ENCODE results near the gene HTR3E. TPM values are rescaled to one million over a fixed set of nuclear protein-coding genes. Genes with fewer than 3 reads are reported as not detected.
A peak's percentile ranks its signal among the peaks of the same experiment; 100 is the strongest.

Gene HTR3E
- total RNA-seq, 1 experiment from 2014 or later: not detected

DNA sequence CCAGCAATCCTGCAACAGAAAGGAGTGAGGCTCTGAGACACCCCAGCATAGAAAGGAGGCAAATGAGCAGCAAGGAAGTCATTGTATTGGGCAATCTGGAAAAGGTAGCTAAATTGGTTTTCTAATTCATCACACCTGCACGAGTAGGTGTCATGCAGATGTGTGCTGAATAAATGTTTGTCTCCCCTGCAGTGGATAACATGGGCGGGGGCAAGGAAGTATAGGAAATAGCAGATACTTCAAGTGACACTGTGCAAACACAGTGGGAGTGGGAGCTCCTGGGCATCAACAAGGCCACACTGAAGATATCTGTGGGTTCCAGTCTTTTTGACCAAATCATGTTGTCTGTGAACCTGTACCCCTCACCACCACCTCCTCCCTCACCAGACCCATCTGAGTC is 14.4 kb upstream of the HTR3E start:
- no peak for DNase-seq
- no peak overlapping the region for H2AFZ ChIP-seq (ENCODE audit: low read length)
- H3K4me2 ChIP-seq (ENCODE audit: low read depth, low read length, poor library complexity, severe bottlenecking): no peak overlapping the region
- no peaks in the 10 kb centered on the region for H3K9me2 ChIP-seq (replicated peaks; ENCODE audit: insufficient read depth, low read length)
- H3K27me3 ChIP-seq (ENCODE audit: low read length): no peaks in the 10 kb centered on the region
- no peaks in the 10 kb centered on the region for H4K20me1 ChIP-seq (ENCODE audit: insufficient read depth, low read depth, low read length)
- H3K4me1 ChIP-seq (ENCODE audit: low read length): peaks cover 5% of the 10 kb centered on the region; the same call in 1 of the 2 replicates
- H3K9me3 ChIP-seq (ENCODE audit: low read length): no peaks in the 10 kb centered on the region
- no peak overlapping the region for H3K9ac ChIP-seq (ENCODE audit: low read length)
- H3K27ac ChIP-seq (ENCODE audit: low read length): no peak overlapping the region
- H3K4me3 ChIP-seq (ENCODE audit: low read length): no peak overlapping the region
- H3K79me2 ChIP-seq (ENCODE audit: low read length): no peaks in the 10 kb centered on the region
- no peaks in the 10 kb centered on the region for H3K36me3 ChIP-seq (ENCODE audit: insufficient read depth, low read length)

DNA sequence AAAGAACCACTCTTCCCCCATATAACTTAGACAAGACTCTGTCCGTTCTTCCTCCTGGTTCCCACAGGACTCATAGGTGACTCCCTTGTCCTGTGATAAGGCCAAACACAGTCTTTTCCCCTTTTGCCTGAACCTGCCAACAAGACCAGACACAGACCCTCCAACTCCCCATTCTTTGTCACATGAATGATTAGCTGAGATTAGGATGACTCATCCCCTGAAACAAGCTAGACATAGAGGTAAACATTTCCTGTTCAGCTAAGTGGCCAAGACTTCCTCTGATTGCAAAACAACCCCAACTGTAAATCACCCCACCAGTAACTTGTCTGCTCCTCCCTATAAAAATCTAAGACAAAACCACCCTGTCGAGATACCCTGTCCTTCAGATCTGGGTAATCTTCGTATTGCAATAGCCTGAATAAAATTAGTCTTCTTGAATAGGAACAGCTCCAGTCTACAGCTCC is 11.4 kb upstream of the HTR3E start:
- DNase-seq: no peak
- Histone ChIP-seq H3K4me1 (ENCODE audit: low read length) (no peaks in the 10 kb centered on the region), H3K27me3 (ENCODE audit: low read length) (no peaks in the 10 kb centered on the region), H3K4me3 (ENCODE audit: low read length) (no peak overlapping the region), H3K36me3 (ENCODE audit: insufficient read depth, low read length) (no peaks in the 10 kb centered on the region), H3K9ac (ENCODE audit: low read length) (no peak overlapping the region), H3K9me2 (replicated peaks; ENCODE audit: insufficient read depth, low read length) (no peaks in the 10 kb centered on the region), H3K9me3 (ENCODE audit: low read length) (no peaks in the 10 kb centered on the region), H3K4me2 (ENCODE audit: low read depth, low read length, poor library complexity, severe bottlenecking) (no peak overlapping the region), H2AFZ (ENCODE audit: low read length) (no peak overlapping the region), H3K79me2 (ENCODE audit: low read length) (no peaks in the 10 kb centered on the region), H4K20me1 (ENCODE audit: insufficient read depth, low read depth, low read length) (no peaks in the 10 kb centered on the region), H3K27ac (ENCODE audit: low read length) (no peak overlapping the region)

DNA sequence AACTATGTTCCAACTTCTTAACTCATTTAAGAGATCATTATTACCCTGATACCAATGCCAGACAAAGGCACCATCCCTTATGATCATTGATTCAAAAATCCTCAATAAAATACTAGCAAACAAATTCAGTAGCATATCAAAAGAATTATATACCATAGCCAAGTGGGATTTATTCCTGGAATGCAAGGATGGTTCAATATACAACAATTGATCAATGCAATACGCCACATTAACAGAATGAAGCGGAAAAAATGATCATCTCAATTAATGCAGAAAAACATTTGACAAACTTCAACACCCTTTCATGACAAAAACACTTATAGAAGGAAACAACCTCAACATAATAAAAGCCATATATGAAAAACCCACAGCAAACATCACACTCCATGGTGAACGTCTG is 4.7 kb upstream of the HTR3E start:
- Histone ChIP-seq H4K20me1 (ENCODE audit: insufficient read depth, low read depth, low read length) (no peaks in the 10 kb centered on the region), H3K4me1 (ENCODE audit: low read length) (peaks cover 6% of the 10 kb centered on the region), H3K9me3 (ENCODE audit: low read length) (peaks cover 17% of the 10 kb centered on the region), H3K9me2 (replicated peaks; ENCODE audit: insufficient read depth, low read length) (no peaks in the 10 kb centered on the region), H3K79me2 (ENCODE audit: low read length) (no peaks in the 10 kb centered on the region), H3K27me3 (ENCODE audit: low read length) (no peaks in the 10 kb centered on the region; the same call in 1 of the 2 replicates), H3K36me3 (ENCODE audit: insufficient read depth, low read length) (no peaks in the 10 kb centered on the region), H3K4me3 (ENCODE audit: low read length) (no peak overlapping the region), H3K4me2 (ENCODE audit: low read depth, low read length, poor library complexity, severe bottlenecking) (no peak overlapping the region), H3K27ac (ENCODE audit: low read length) (no peak overlapping the region), H3K9ac (ENCODE audit: low read length) (no peak overlapping the region), H2AFZ (ENCODE audit: low read length) (no peak overlapping the region)
- no peak for DNase-seq

DNA sequence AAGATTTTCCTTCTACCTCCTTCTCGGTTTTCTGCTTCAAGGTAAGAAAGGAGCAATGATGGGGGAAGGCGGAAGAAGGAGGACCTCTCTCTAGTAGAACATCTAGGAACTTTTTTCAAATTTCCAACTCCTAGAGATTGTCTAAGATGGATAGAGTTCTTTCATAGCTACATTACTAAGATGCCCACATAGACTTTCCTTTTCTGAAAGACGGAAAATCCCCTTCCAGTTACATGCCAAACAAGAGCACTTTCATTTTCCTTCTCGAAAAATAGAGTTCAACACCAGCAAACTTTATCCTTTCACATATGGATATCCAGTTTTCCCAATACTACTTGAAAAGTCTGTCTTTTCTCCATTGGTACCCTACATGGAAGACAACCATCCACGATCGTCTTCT is 692 bp downstream of the HTR3E start:
- Histone ChIP-seq H4K20me1 (ENCODE audit: insufficient read depth, low read depth, low read length) (no peaks in the 10 kb centered on the region), H3K9me2 (replicated peaks; ENCODE audit: insufficient read depth, low read length) (no peaks in the 10 kb centered on the region), H3K36me3 (ENCODE audit: insufficient read depth, low read length) (no peaks in the 10 kb centered on the region), H3K27ac (ENCODE audit: low read length) (no peak overlapping the region), H3K27me3 (ENCODE audit: low read length) (no peaks in the 10 kb centered on the region), H3K4me2 (ENCODE audit: low read depth, low read length, poor library complexity, severe bottlenecking) (no peak overlapping the region), H3K4me3 (ENCODE audit: low read length) (no peak overlapping the region), H3K79me2 (ENCODE audit: low read length) (no peaks in the 10 kb centered on the region), H2AFZ (ENCODE audit: low read length) (no peak overlapping the region), H3K9me3 (ENCODE audit: low read length) (peaks cover 4% of the 10 kb centered on the region; the same call in 1 of the 2 replicates), H3K4me1 (ENCODE audit: low read length) (peaks cover 22% of the 10 kb centered on the region), H3K9ac (ENCODE audit: low read length) (no peak overlapping the region)
- DNase-seq: no peak

DNA sequence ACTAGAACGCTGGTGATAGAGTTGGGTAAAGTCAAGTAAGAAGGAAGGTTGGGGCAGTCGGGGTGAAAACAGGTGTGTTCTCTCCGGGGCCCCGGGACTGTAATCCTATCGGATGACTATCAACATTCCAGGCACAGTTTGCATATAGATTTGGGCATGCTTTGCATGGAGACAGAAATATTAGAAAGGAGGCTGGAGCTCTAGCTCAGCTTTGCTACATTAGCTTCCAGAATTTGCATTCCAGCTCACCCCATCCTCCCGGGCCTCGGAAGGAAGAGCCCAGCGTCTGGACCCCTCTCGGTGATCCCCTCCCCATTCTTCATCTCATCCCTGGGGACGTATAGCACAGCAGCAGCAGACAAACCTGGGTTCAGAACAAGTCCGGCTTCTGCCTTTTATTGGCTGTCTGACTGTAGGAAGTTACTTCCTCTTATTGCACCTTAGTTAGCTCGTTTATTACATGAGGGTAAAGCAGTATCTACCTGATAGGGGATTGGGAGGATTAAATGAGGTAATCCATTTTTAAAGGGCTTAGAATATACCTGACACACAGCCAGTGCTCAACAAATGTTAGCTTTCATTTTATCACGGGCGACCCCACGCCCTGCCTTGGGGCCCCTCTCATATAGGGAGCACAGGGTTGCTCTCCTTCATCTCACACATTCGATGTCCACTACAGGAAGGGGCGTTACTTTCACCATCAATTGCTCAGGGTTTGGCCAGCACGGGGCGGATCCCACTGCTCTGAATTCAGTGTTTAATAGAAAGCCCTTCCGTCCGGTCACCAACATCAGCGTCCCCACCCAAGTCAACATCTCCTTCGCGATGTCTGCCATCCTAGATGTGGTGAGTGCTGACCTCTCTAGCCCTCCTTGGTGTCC is 3.2 kb downstream of the HTR3E start:
- no peaks in the 10 kb centered on the region for H3K9me2 ChIP-seq (replicated peaks; ENCODE audit: insufficient read depth, low read length)
- H3K4me2 ChIP-seq (ENCODE audit: low read depth, low read length, poor library complexity, severe bottlenecking): peak overlapping the region; percentile 57
- peak overlapping the region; percentile 28; the same call in 1 of the 2 replicates for H3K4me3 ChIP-seq (ENCODE audit: low read length)
- H3K79me2 ChIP-seq (ENCODE audit: low read length): no peaks in the 10 kb centered on the region
- H3K27me3 ChIP-seq (ENCODE audit: low read length): no peaks in the 10 kb centered on the region
- no peak overlapping the region for H3K9ac ChIP-seq (ENCODE audit: low read length)
- no peaks in the 10 kb centered on the region for H3K9me3 ChIP-seq (ENCODE audit: low read length)
- no peak overlapping the region for H3K27ac ChIP-seq (ENCODE audit: low read length)
- H3K36me3 ChIP-seq (ENCODE audit: insufficient read depth, low read length): no peaks in the 10 kb centered on the region
- H3K4me1 ChIP-seq (ENCODE audit: low read length): peaks cover 22% of the 10 kb centered on the region
- peak overlapping the region; percentile 8; the same call in 1 of the 2 replicates for H2AFZ ChIP-seq (ENCODE audit: low read length)
- DNase-seq: peak; percentile 73
- H4K20me1 ChIP-seq (ENCODE audit: insufficient read depth, low read depth, low read length): no peaks in the 10 kb centered on the region

DNA sequence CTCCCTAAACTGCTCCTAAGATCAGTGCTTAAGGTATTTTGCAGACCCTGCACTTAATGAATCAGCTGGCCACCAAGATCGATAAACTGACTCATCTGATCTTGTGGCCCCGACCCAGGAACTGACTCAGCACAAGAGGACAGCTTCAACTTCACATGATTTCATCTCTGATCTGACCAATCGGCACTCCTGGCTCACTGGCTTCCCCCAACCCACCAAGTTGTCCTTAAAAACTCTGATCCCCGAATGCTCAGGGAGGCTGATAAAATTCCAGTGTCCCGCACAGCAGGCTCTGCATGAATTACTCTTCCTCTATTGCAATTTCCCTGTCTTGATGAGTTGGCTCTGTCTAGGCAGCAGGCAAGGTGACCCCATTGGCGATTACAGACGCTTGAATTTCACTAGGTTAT is 13.5 kb downstream of the HTR3E start:
- Histone ChIP-seq H3K4me2 (ENCODE audit: low read depth, low read length, poor library complexity, severe bottlenecking) (no peak overlapping the region), H3K9ac (ENCODE audit: low read length) (no peak overlapping the region), H3K36me3 (ENCODE audit: insufficient read depth, low read length) (no peaks in the 10 kb centered on the region), H3K79me2 (ENCODE audit: low read length) (no peaks in the 10 kb centered on the region), H2AFZ (ENCODE audit: low read length) (no peak overlapping the region), H3K4me3 (ENCODE audit: low read length) (no peak overlapping the region), H3K4me1 (ENCODE audit: low read length) (no peaks in the 10 kb centered on the region), H3K9me2 (replicated peaks; ENCODE audit: insufficient read depth, low read length) (no peaks in the 10 kb centered on the region), H3K9me3 (ENCODE audit: low read length) (no peaks in the 10 kb centered on the region), H3K27ac (ENCODE audit: low read length) (no peak overlapping the region), H4K20me1 (ENCODE audit: insufficient read depth, low read depth, low read length) (no peaks in the 10 kb centered on the region), H3K27me3 (ENCODE audit: low read length) (no peaks in the 10 kb centered on the region)
- DNase-seq: no peak

DNA sequence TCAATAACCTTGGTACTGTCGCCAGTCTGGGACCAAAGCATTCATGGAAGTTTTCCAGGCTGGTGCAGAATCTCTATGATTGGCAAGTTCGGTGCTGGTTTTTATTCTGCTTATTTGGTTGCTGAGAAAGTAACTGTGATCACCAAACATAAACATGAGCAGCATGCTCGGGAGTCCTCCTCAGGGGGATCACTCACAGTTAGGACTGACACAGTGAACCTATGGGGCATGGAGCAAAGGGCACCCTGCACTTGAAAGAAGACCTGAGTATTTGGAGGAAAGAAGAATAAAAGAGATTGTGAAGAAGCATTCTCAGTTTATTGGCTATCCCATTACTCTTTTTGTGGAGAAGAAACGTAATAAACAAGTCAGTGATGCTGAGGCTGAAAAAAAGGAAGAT is 19.2 kb downstream of the HTR3E start:
- Histone ChIP-seq H3K27ac (ENCODE audit: low read length) (no peak overlapping the region), H3K4me2 (ENCODE audit: low read depth, low read length, poor library complexity, severe bottlenecking) (no peak overlapping the region), H3K27me3 (ENCODE audit: low read length) (no peaks in the 10 kb centered on the region), H3K4me3 (ENCODE audit: low read length) (no peak overlapping the region), H3K9ac (ENCODE audit: low read length) (no peak overlapping the region), H3K79me2 (ENCODE audit: low read length) (no peaks in the 10 kb centered on the region), H3K9me2 (replicated peaks; ENCODE audit: insufficient read depth, low read length) (no peaks in the 10 kb centered on the region), H2AFZ (ENCODE audit: low read length) (no peak overlapping the region), H3K9me3 (ENCODE audit: low read length) (no peaks in the 10 kb centered on the region), H4K20me1 (ENCODE audit: insufficient read depth, low read depth, low read length) (0 out of 2 replicates have a peak, but pooled peaks cover 4% of the 10 kb centered on the region), H3K36me3 (ENCODE audit: insufficient read depth, low read length) (no peaks in the 10 kb centered on the region), H3K4me1 (ENCODE audit: low read length) (no peaks in the 10 kb centered on the region)
- no peak for DNase-seq

DNA sequence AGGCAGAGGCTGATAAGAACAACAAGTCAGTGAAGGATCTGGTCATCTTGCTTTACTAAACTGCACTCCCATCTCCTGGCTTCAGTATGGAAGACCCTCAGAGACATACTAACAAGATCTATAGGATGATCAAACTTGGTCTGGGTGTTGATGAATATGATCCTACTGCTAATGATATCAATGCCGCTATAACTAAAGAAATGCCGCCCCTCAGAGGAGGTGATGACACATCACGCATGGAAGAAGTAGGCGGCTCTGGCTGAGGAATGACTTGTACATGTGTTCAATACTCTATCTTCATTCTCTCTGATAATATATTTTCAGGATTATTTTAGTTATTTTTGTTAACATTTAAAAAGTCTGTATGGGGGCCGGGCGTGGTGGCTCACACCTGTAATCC is 20.8 kb downstream of the HTR3E start:
- peak; percentile 57 for DNase-seq
- Histone ChIP-seq H3K36me3 (ENCODE audit: insufficient read depth, low read length) (no peaks in the 10 kb centered on the region), H3K27ac (ENCODE audit: low read length) (no peak overlapping the region), H3K4me1 (ENCODE audit: low read length) (no peaks in the 10 kb centered on the region), H3K9ac (ENCODE audit: low read length) (no peak overlapping the region), H3K79me2 (ENCODE audit: low read length) (no peaks in the 10 kb centered on the region), H4K20me1 (ENCODE audit: insufficient read depth, low read depth, low read length) (0 out of 2 replicates have a peak, but pooled peaks cover 4% of the 10 kb centered on the region), H3K27me3 (ENCODE audit: low read length) (no peaks in the 10 kb centered on the region), H3K4me2 (ENCODE audit: low read depth, low read length, poor library complexity, severe bottlenecking) (no peak overlapping the region), H3K4me3 (ENCODE audit: low read length) (no peak overlapping the region), H3K9me2 (replicated peaks; ENCODE audit: insufficient read depth, low read length) (no peaks in the 10 kb centered on the region), H2AFZ (ENCODE audit: low read length) (no peak overlapping the region), H3K9me3 (ENCODE audit: low read length) (no peaks in the 10 kb centered on the region)

All from Karpas-422 (cell line).